Prostate gland (tissue), 1 donor: ENCODE measurements around the gene ALG8.

ENCODE experiments used
- POLR2A ChIP-seq: fragments of 450-650 bp; IDR thresholded peaks from one replicate; pipeline ENCODE4 v1.6.1; 2016; ENCODE audit warnings: antibody characterized with exemption, mild to moderate bottlenecking
- POLR2AphosphoS5 ChIP-seq: sonication (generic); formaldehyde crosslinking; IDR thresholded peaks from one replicate; pipeline ENCODE4 v1.6.1; 2017; ENCODE audit warnings: antibody characterized with exemption

DNA sequence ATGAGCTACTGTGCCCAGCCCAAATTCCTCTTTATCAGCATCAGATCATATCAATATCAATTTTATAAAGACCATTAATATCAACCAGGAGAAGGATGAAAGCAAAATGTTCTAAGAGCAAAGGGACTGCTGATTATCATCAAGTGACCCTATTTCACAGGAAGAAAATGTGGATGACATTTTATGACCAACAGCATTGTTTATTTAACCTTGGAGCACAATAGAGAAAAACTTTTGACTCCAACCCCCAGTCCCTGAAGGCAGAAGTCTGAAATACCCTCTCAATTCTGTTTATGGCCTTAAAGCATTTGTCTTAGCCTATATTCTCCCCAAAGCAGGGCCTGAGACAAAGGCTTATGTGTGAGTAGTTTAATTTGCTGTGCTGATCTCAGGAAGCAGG is 11.3 kb upstream of the ALG8 start:
- TF ChIP-seq POLR2A (no peak), POLR2AphosphoS5 (no peak)
